SK-N-SH (cell line): ENCODE results near the gene ALPK3. TPM values are rescaled to one million over a fixed set of nuclear protein-coding genes. Genes with fewer than 3 reads are reported as not detected.

Experiments
- CTCF ChIA-PET: fragments of 300-600, 350-600 bp; formaldehyde crosslinking; extraction: SDS; loops from one replicate; lab custom pipeline; 2021; lab: Yijun Ruan, JAX
- POLR2A ChIA-PET: fragments of 350-600 bp; sonication (Branson Sonifier 250); formaldehyde crosslinking; extraction: SDS; loops from one replicate; lab custom pipeline; 2020; ENCODE audit warnings: antibody characterized with exemption, inconsistent platforms; lab: Yijun Ruan, JAX
- DNase-seq: peaks from one replicate; pipeline ENCODE4 v3.0.0; 2012
- H2AFZ ChIP-seq: fragments of 200-600 bp; sonication (generic); 2 replicates; pipeline ENCODE4 v1.8.1; 2016; ENCODE audit warnings: antibody characterized with exemption, mild to moderate bottlenecking, low read depth
- H3F3A ChIP-seq: fragments of 200-600 bp; sonication (generic); replicated peaks from 2 replicates; pipeline ENCODE3; 2016; ENCODE audit warnings: antibody characterized with exemption, mild to moderate bottlenecking; ENCODE audit not compliant: insufficient read depth
- H3K27ac ChIP-seq, 2 experiments: fragments of 200-500 bp in 1 of 2; fragments of 200-600 bp in 1 of 2; sonication (Bioruptor generic) in 1 of 2; sonication (generic), shearing (Covaris generic) in 1 of 2; 2 replicates each; pipeline versions ENCODE4 v1.5.1 to v1.6.1; 2014 to 2016; ENCODE audit warnings: low read depth in 2 of 2, inconsistent platforms in 1 of 2, low read length in 1 of 2, mild to moderate bottlenecking in 1 of 2, mixed read lengths in 1 of 2
- H3K27me3 ChIP-seq: fragments of 200-600 bp; sonication (generic), shearing (Covaris generic); 2 replicates; pipeline ENCODE4 v1.6.1; 2016; ENCODE audit warnings: mixed run types; ENCODE audit not compliant: insufficient read depth
- H3K36me3 ChIP-seq, 2 experiments: fragments of 200-500 bp in 1 of 2; fragments of 200-600 bp in 1 of 2; sonication (Bioruptor generic) in 1 of 2; sonication (generic) in 1 of 2; replicated peaks in 1 of 2; 2 replicates each; pipeline versions ENCODE3 to v1.5.1; 2014 to 2016; ENCODE audit warnings: low read length in 1 of 2, mild to moderate bottlenecking in 1 of 2; ENCODE audit not compliant: insufficient read depth in 2 of 2, control insufficient read depth in 1 of 2
- H3K4me1 ChIP-seq, 2 experiments: fragments of 200-500 bp in 1 of 2; fragments of 200-600 bp in 1 of 2; sonication (Bioruptor generic) in 1 of 2; sonication (generic), shearing (Covaris generic) in 1 of 2; 2 replicates each; pipeline versions ENCODE4 v1.5.1 to v1.6.1; 2014 to 2016; ENCODE audit warnings: low read depth in 1 of 2, low read length in 1 of 2, mixed run types in 1 of 2; ENCODE audit not compliant: insufficient read depth in 2 of 2, control insufficient read depth in 1 of 2
- H3K4me2 ChIP-seq: fragments of 200-600 bp; sonication (generic), shearing (Covaris generic); 2 replicates; pipeline ENCODE4 v1.6.1; 2017; ENCODE audit warnings: mixed run types
- H3K4me3 ChIP-seq, 2 experiments: fragments of 200-500 bp in 1 of 2; fragments of 200-600 bp in 1 of 2; sonication (Bioruptor generic) in 1 of 2; sonication (generic), shearing (Covaris generic) in 1 of 2; 2 replicates each; pipeline versions ENCODE4 v1.5.1 to v1.8.1; 2014 to 2016; ENCODE audit warnings: low read depth in 2 of 2, inconsistent platforms in 1 of 2, low read length in 1 of 2, mild to moderate bottlenecking in 1 of 2, mixed read lengths in 1 of 2, moderate library complexity in 1 of 2
- H3K79me2 ChIP-seq: fragments of 200-600 bp; sonication (generic); 2 replicates; pipeline ENCODE4 v1.8.1; 2017; ENCODE audit warnings: mild to moderate bottlenecking; ENCODE audit not compliant: insufficient read depth
- H3K9ac ChIP-seq: fragments of 200-600 bp; sonication (generic); 2 replicates; pipeline ENCODE4 v1.6.1; 2017; ENCODE audit warnings: mixed run types
- H3K9me2 ChIP-seq: fragments of 200-600 bp; sonication (generic); 2 replicates; pipeline ENCODE4 v1.6.1; 2017; ENCODE audit warnings: mixed run types
- H3K9me3 ChIP-seq: fragments of 200-600 bp; sonication (generic); 2 replicates; pipeline ENCODE4 v1.6.1; 2017; ENCODE audit warnings: mixed run types, mild to moderate bottlenecking, moderate library complexity
- H4K20me1 ChIP-seq: fragments of 200-600 bp; sonication (generic); 2 replicates; pipeline ENCODE4 v1.6.1; 2017; ENCODE audit warnings: mild to moderate bottlenecking, mixed run types; ENCODE audit not compliant: insufficient read depth
- CHD2 ChIP-seq: fragments of 150-350 bp; IDR thresholded peaks from 2 replicates; pipeline ENCODE4 v1.6.1; 2018; ENCODE audit warnings: low read length; ENCODE audit not compliant: partially characterized antibody
- ELF1 ChIP-seq: IDR thresholded peaks from 2 replicates; pipeline ENCODE4 v1.4.0; 2012
- FOXJ3 ChIP-seq: sonication (generic); formaldehyde crosslinking; IDR thresholded peaks from 2 replicates; pipeline ENCODE4 v1.5.1; 2020; ENCODE audit warnings: mild to moderate bottlenecking, missing genetic modification reagents
- FOXM1 ChIP-seq: IDR thresholded peaks from 2 replicates; pipeline ENCODE4 v1.4.0; 2012; ENCODE audit warnings: low read depth, mild to moderate bottlenecking
- GATA2 ChIP-seq: sonication (generic); formaldehyde crosslinking; IDR thresholded peaks from 2 replicates; pipeline ENCODE4 v1.5.0; 2020; ENCODE audit warnings: mild to moderate bottlenecking, missing genetic modification reagents
- MEF2A ChIP-seq: IDR thresholded peaks from 2 replicates; pipeline ENCODE4 v1.4.0; 2012; ENCODE audit warnings: low read depth, borderline replicate concordance
- MXI1 ChIP-seq: IDR thresholded peaks from 2 replicates; pipeline ENCODE4 v1.6.1; 2012; ENCODE audit warnings: mild to moderate bottlenecking, low read depth, low read length, improper control_type of control experiment
- NFIC ChIP-seq: IDR thresholded peaks from 2 replicates; pipeline ENCODE4 v1.4.0; 2012; ENCODE audit warnings: borderline replicate concordance
- NRF1 ChIP-seq: IDR thresholded peaks from 2 replicates; pipeline ENCODE4 v1.6.1; 2012; ENCODE audit warnings: low read depth, mild to moderate bottlenecking, low read length
- POLR2AphosphoS5 ChIP-seq: IDR thresholded peaks from 2 replicates; pipeline ENCODE4 v1.6.1; 2012; ENCODE audit warnings: low read depth, low read length
- SIN3A ChIP-seq: IDR thresholded peaks from 2 replicates; pipeline ENCODE4 v1.6.1; 2012; ENCODE audit warnings: low read depth, mild to moderate bottlenecking, low read length, moderate library complexity, borderline replicate concordance
- TEAD4 ChIP-seq: IDR thresholded peaks from 2 replicates; pipeline ENCODE4 v1.4.0; 2012; ENCODE audit warnings: mild to moderate bottlenecking, borderline replicate concordance; ENCODE audit not compliant: insufficient read depth
- WGBS: methylation state at CpG from one replicate; pipeline ENCODE4 v1.1.6; 2017; ENCODE audit warnings: low lambda C conversion rate; 5-methylcytosine and 5-hydroxymethylcytosine counted together
- polyA plus RNA-seq, 3 experiments: library from polyadenylated mRNA; depleted of rRNA; stranded (reverse); fragments of >200 nt; gene quantifications; 2 replicates each; pipeline ENCODE4 v1.2.3, GENCODE V29; 2012
- TF ChIP-seq, protein P1 (sequence below): IDR thresholded peaks from 2 replicates; pipeline ENCODE4 v1.6.1; 2012; ENCODE audit warnings: mild to moderate bottlenecking, low read depth, low read length, moderate library complexity
- TF ChIP-seq, protein P2 (sequence below): IDR thresholded peaks from 2 replicates; pipeline ENCODE4 v1.4.0; 2012; ENCODE audit warnings: low read depth
- TF ChIP-seq, protein P3 (sequence below): fragments of 150-350 bp; IDR thresholded peaks from 2 replicates; pipeline ENCODE4 v1.6.1; 2017; ENCODE audit warnings: antibody characterized with exemption, low read length, low read depth, borderline replicate concordance
- TF ChIP-seq, protein P4 (sequence below): IDR thresholded peaks from 2 replicates; pipeline ENCODE4 v1.4.0; 2012; ENCODE audit warnings: low read depth, borderline replicate concordance
- TF ChIP-seq, protein P5 (sequence below): fragments of 150-350 bp; IDR thresholded peaks from 2 replicates; pipeline ENCODE4 v1.6.1; 2016; ENCODE audit warnings: mild to moderate bottlenecking, low read depth, low read length
- TF ChIP-seq, protein P6 (sequence below): IDR thresholded peaks from 2 replicates; pipeline ENCODE4; 2012

ALPK3 gene
- polyA plus RNA-seq, 1 of the 3 experiments (the other 2 are of a cell fraction): 0.16 TPM

DNA sequence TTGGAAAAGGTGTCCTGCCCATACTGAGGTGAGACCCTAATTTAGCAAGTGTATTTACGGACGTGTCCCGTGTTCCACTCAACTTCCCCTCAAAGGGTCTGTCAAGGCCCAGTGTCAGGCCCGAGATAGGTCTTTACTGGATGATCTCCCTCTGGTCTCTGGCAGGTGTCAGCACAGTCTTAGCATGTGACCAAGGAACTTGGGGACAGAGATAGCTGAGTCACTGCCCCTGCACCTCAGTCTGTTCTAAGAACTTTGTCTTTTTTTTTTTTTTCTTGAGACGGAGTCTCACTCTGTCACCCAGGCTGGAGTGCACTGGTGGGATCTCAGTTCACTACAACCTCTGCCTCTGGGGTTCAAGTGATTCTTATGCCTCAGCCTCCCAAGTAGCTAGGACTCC, 32.1 kb upstream of the ALPK3 start (continued):
- TF ChIP-seq, protein P1, sequence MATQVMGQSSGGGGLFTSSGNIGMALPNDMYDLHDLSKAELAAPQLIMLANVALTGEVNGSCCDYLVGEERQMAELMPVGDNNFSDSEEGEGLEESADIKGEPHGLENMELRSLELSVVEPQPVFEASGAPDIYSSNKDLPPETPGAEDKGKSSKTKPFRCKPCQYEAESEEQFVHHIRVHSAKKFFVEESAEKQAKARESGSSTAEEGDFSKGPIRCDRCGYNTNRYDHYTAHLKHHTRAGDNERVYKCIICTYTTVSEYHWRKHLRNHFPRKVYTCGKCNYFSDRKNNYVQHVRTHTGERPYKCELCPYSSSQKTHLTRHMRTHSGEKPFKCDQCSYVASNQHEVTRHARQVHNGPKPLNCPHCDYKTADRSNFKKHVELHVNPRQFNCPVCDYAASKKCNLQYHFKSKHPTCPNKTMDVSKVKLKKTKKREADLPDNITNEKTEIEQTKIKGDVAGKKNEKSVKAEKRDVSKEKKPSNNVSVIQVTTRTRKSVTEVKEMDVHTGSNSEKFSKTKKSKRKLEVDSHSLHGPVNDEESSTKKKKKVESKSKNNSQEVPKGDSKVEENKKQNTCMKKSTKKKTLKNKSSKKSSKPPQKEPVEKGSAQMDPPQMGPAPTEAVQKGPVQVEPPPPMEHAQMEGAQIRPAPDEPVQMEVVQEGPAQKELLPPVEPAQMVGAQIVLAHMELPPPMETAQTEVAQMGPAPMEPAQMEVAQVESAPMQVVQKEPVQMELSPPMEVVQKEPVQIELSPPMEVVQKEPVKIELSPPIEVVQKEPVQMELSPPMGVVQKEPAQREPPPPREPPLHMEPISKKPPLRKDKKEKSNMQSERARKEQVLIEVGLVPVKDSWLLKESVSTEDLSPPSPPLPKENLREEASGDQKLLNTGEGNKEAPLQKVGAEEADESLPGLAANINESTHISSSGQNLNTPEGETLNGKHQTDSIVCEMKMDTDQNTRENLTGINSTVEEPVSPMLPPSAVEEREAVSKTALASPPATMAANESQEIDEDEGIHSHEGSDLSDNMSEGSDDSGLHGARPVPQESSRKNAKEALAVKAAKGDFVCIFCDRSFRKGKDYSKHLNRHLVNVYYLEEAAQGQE: no peak
- no peak for TF ChIP-seq TEAD4
- TF ChIP-seq, protein P2, sequence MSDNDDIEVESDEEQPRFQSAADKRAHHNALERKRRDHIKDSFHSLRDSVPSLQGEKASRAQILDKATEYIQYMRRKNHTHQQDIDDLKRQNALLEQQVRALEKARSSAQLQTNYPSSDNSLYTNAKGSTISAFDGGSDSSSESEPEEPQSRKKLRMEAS: no peak

DNA sequence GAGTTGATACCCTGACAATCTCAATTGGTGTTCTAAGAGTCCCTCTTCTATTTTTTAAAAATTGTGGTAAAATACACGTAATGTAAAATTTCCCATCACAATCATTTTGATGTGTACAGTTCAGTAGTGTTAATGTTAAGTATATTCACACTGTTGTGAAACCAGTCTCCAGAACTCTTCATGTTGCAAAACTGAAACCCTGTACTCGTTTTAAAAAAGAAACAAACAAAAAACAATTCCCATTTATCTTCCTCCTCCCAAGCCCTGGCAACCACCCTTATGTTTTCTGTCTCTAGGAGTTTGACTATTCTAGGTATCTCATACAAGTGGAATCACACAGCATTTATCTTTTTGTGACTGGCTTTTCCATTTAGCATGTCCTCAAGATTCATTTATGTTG, 28.7 kb upstream of the ALPK3 start:
- H3K9me3 ChIP-seq: no peaks in the 10 kb centered on the region
- H3F3A ChIP-seq: no peaks in the 10 kb centered on the region
- H3K9ac ChIP-seq: no peak overlapping the region
- peaks cover 66% of the 10 kb centered on the region for H3K79me2 ChIP-seq
- no peaks in the 10 kb centered on the region for H3K9me2 ChIP-seq
- no peaks in the 10 kb centered on the region for H3K27me3 ChIP-seq
- H4K20me1 ChIP-seq: peaks cover 33% of the 10 kb centered on the region
- CTCF ChIA-PET: no interaction called here
- no peak overlapping the region for H3K4me3 ChIP-seq
- WGBS: 83% methylated on average over 2 of the region's 2 CpGs
- TF ChIP-seq, protein P3, sequence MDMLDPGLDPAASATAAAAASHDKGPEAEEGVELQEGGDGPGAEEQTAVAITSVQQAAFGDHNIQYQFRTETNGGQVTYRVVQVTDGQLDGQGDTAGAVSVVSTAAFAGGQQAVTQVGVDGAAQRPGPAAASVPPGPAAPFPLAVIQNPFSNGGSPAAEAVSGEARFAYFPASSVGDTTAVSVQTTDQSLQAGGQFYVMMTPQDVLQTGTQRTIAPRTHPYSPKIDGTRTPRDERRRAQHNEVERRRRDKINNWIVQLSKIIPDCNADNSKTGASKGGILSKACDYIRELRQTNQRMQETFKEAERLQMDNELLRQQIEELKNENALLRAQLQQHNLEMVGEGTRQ: no peak
- TF ChIP-seq MXI1 (no peak), POLR2AphosphoS5 (no peak), CHD2 (no peak), SIN3A (no peak), NFIC (no peak), FOXJ3 (CRISPR knock-in tag) (no peak), GATA2 (no peak), NRF1 (no peak), FOXM1 (no peak), ELF1 (no peak), MEF2A (no peak)
- TF ChIP-seq, protein P4, sequence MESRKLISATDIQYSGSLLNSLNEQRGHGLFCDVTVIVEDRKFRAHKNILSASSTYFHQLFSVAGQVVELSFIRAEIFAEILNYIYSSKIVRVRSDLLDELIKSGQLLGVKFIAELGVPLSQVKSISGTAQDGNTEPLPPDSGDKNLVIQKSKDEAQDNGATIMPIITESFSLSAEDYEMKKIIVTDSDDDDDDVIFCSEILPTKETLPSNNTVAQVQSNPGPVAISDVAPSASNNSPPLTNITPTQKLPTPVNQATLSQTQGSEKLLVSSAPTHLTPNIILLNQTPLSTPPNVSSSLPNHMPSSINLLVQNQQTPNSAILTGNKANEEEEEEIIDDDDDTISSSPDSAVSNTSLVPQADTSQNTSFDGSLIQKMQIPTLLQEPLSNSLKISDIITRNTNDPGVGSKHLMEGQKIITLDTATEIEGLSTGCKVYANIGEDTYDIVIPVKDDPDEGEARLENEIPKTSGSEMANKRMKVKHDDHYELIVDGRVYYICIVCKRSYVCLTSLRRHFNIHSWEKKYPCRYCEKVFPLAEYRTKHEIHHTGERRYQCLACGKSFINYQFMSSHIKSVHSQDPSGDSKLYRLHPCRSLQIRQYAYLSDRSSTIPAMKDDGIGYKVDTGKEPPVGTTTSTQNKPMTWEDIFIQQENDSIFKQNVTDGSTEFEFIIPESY: no peak
- TF ChIP-seq, protein P5, sequence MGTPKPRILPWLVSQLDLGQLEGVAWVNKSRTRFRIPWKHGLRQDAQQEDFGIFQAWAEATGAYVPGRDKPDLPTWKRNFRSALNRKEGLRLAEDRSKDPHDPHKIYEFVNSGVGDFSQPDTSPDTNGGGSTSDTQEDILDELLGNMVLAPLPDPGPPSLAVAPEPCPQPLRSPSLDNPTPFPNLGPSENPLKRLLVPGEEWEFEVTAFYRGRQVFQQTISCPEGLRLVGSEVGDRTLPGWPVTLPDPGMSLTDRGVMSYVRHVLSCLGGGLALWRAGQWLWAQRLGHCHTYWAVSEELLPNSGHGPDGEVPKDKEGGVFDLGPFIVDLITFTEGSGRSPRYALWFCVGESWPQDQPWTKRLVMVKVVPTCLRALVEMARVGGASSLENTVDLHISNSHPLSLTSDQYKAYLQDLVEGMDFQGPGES: no peak
- TF ChIP-seq, protein P6, sequence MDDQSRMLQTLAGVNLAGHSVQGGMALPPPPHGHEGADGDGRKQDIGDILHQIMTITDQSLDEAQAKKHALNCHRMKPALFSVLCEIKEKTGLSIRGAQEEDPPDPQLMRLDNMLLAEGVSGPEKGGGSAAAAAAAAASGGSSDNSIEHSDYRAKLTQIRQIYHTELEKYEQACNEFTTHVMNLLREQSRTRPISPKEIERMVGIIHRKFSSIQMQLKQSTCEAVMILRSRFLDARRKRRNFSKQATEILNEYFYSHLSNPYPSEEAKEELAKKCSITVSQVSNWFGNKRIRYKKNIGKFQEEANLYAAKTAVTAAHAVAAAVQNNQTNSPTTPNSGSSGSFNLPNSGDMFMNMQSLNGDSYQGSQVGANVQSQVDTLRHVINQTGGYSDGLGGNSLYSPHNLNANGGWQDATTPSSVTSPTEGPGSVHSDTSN: no peak
- TF ChIP-seq, all 33 proteins: peak for 0
- POLR2A ChIA-PET: no interaction called here
- peaks cover 0 to 3% of the 10 kb centered on the region in 2 experiments; a peak in 1 of 4 replicates for H3K4me1 ChIP-seq
- H3K4me2 ChIP-seq: no peak overlapping the region
- no peak for DNase-seq
- peaks cover 42 to 46% of the 10 kb centered on the region in 2 experiments for H3K36me3 ChIP-seq
- H2AFZ ChIP-seq: no peak overlapping the region
- H3K27ac ChIP-seq: no peak overlapping the region
